B cell (primary cell): ENCODE measurements around the gene B4GALT1. TPM values are rescaled to one million over a fixed set of nuclear protein-coding genes. Genes with fewer than 3 reads are reported as not detected.

Experiments used
- ATAC-seq: fragments of 200-7000 bp; cut with Tn5 transposase; one replicate; pipeline ENCODE4 v1.10.0; 2021; ENCODE audit warnings: low read depth, mild to moderate bottlenecking, moderate number of reproducible peaks, moderate library complexity
- CTCF ChIA-PET: fragments of 350-600 bp; sonication (Branson Sonifier 250); formaldehyde crosslinking; loops from one replicate; lab custom pipeline; 2021; ENCODE audit warnings: antibody characterized with exemption, inconsistent platforms; lab: Charles Lee
- POLR2A ChIA-PET: fragments of 350-600 bp; sonication (Branson Sonifier 250); formaldehyde crosslinking; loops from one replicate; lab custom pipeline; 2021; ENCODE audit warnings: antibody characterized with exemption; lab: Charles Lee
- DNase-seq: peaks from one replicate; pipeline ENCODE4 v3.0.0; 2013
- H2AFZ ChIP-seq: 2 replicates; pipeline ENCODE4 v1.6.1; 2012; ENCODE audit warnings: mild to moderate bottlenecking, low read depth, low read length; ENCODE audit not compliant: insufficient read depth, poor library complexity, severe bottlenecking
- H3K27ac ChIP-seq, 2 donors: 1 replicate in 1 of 2; 2 replicates in 1 of 2; pipeline ENCODE4 v1.5.1; 2012 to 2013; ENCODE audit warnings: low read length in 2 of 2, mild to moderate bottlenecking in 2 of 2, moderate library complexity in 1 of 2
- H3K27me3 ChIP-seq, 4 experiments: fragments of 200-600 bp in 1 of 4; sonication (generic) in 1 of 4; replicated peaks in 1 of 4; 1 replicate in 2 of 4; 2 replicates in 2 of 4; pipeline versions ENCODE4 v1.6.1 to v1.7.0; 2013 to 2016; ENCODE audit warnings: low read length in 3 of 4, mild to moderate bottlenecking in 2 of 4, mixed read lengths in 1 of 4, moderate library complexity in 1 of 4; ENCODE audit not compliant: insufficient read depth in 4 of 4, control insufficient read depth in 3 of 4; ENCODE audit errors: control extremely low read depth in 1 of 4
- H3K36me3 ChIP-seq, 2 experiments: replicated peaks in 1 of 2; 1 replicate in 1 of 2; 2 replicates in 1 of 2; pipeline versions ENCODE4 v1.6.1 to v1.7.1; 2013; ENCODE audit warnings: low read length in 1 of 2; ENCODE audit not compliant: insufficient read depth in 2 of 2, control insufficient read depth in 1 of 2; ENCODE audit errors: control extremely low read depth in 1 of 2, extremely low read depth in 1 of 2
- H3K4me1 ChIP-seq, 2 donors: fragments of 200-600 bp in 1 of 2; sonication (generic) in 1 of 2; 1 replicate in 1 of 2; 2 replicates in 1 of 2; pipeline versions ENCODE4 v1.5.1 to v1.6.1; 2013 to 2017; ENCODE audit warnings: low read length in 2 of 2; ENCODE audit not compliant: control insufficient read depth in 2 of 2, insufficient read depth in 2 of 2
- H3K4me2 ChIP-seq: replicated peaks from 2 replicates; pipeline ENCODE3; 2012; ENCODE audit warnings: mild to moderate bottlenecking, low read depth, low read length; ENCODE audit not compliant: poor library complexity, severe bottlenecking
- H3K4me3 ChIP-seq, 5 experiments: fragments of 200-600 bp in 1 of 5; sonication (generic) in 1 of 5; 1 replicate in 3 of 5; 2 replicates in 2 of 5; pipeline versions ENCODE4 v1.5.1 to v1.7.0; 2011 to 2016; ENCODE audit warnings: low read length in 4 of 5, mild to moderate bottlenecking in 4 of 5, low read depth in 2 of 5, control low read depth in 1 of 5, moderate library complexity in 1 of 5; ENCODE audit not compliant: insufficient read depth in 1 of 5; ENCODE audit errors: control extremely low read depth in 1 of 5, extremely low read depth in 1 of 5
- H3K79me2 ChIP-seq: fragments of 200-600 bp; sonication (generic); one replicate; pipeline ENCODE4 v1.6.0; 2016; ENCODE audit warnings: low read length; ENCODE audit not compliant: control insufficient read depth, insufficient read depth
- H3K9ac ChIP-seq: fragments of 200-600 bp; sonication (generic); 2 replicates; pipeline ENCODE4 v1.6.1; 2017; ENCODE audit warnings: mild to moderate bottlenecking, low read length, moderate library complexity
- H3K9me3 ChIP-seq, 3 donors: one replicate each; pipeline versions ENCODE4 v1.6.1 to v1.7.1; 2013; ENCODE audit warnings: low read length in 2 of 3; ENCODE audit not compliant: control insufficient read depth in 2 of 3, insufficient read depth in 1 of 3; ENCODE audit errors: control extremely low read depth in 1 of 3
- H4K20me1 ChIP-seq: 2 replicates; pipeline ENCODE4 v1.6.0; 2012; ENCODE audit warnings: mild to moderate bottlenecking, low read length; ENCODE audit not compliant: insufficient read depth, control insufficient read depth, poor library complexity, severe bottlenecking
- H3K27ac Mint-ChIP-seq: one replicate; pipeline ENCODE4 v1.8.0; 2021; ENCODE audit warnings: mixed read lengths
- H3K27me3 Mint-ChIP-seq: one replicate; pipeline ENCODE4 v1.8.0; 2021; ENCODE audit warnings: mixed read lengths
- H3K4me1 Mint-ChIP-seq: one replicate; pipeline ENCODE4 v1.8.0; 2021; ENCODE audit warnings: mixed read lengths
- H3K4me3 Mint-ChIP-seq: one replicate; pipeline ENCODE4 v1.8.0; 2021; ENCODE audit warnings: mixed read lengths
- H3K9me3 Mint-ChIP-seq: one replicate; pipeline ENCODE4 v1.8.0; 2022; ENCODE audit warnings: mixed read lengths; ENCODE audit not compliant: insufficient read depth
- EZH2 ChIP-seq: IDR thresholded peaks from 2 replicates; pipeline ENCODE4 v1.6.1; 2012; ENCODE audit warnings: borderline replicate concordance, low read depth, mild to moderate bottlenecking, moderate library complexity, low read length; ENCODE audit not compliant: insufficient read depth, poor library complexity, severe bottlenecking
- WGBS: methylation state at CpG from one replicate; pipeline ENCODE4 v1.1.5; 2013; ENCODE audit warnings: missing lambda C conversion rate; ENCODE audit not compliant: insufficient coverage; 5-methylcytosine and 5-hydroxymethylcytosine counted together
- intact Hi-C: fragments of 100-400 bp; cut with micrococcal nuclease; formaldehyde crosslinking; loops from one replicate; pipeline ENCODE4 v1.10.0; 2022
- polyA plus RNA-seq: library from polyadenylated mRNA; depleted of rRNA; stranded (reverse); fragments of >200 nt; gene quantifications from 2 replicates; pipeline ENCODE4 v1.2.3, GENCODE V29; 2012
- total RNA-seq, 2 donors: library from RNA; stranded (reverse); fragments of 120-200 nt in 1 of 2; gene quantifications; 1 replicate in 1 of 2; 2 replicates in 1 of 2; pipeline versions ENCODE4 v1.2.3 to v1.2.4, GENCODE V29; 2013 to 2022
- TF ChIP-seq, protein P1 (sequence below): fragments of 200-600 bp; IDR thresholded peaks from one replicate; pipeline ENCODE4 v1.8.0; 2022; ENCODE audit warnings: antibody characterized with exemption, mild to moderate bottlenecking

The B4GALT1 gene
- total and polyA plus RNA-seq, 2 donors (not counting 1 experiment from before 2014, with no cell fraction given) = 49.2 to 201 TPM

- H3K9ac ChIP-seq = peak overlapping the region; percentile 64
- Mint-ChIP-seq H3K27me3 (no peaks in the 10 kb centered on the region), H3K4me1 (peaks cover 96% of the 10 kb centered on the region), H3K4me3 (peak overlapping the region; percentile 95), H3K9me3 (no peaks in the 10 kb centered on the region), H3K27ac (peak overlapping the region; percentile 93)
- intact Hi-C loops = loop anchor here (1.0 to 10.0 kb wide), 4 partner anchors 8 to 135 kb away; partner anchors contain the start of genes B4GALT1 and NFX1
- H3K9me3 ChIP-seq = no peaks in the 10 kb centered on the region
- H3K27ac ChIP-seq = peak overlapping the region; percentile 92 to 95
- ChIA-PET CTCF (interaction anchor here (0.6 to 3.8 kb wide), 12 partner anchors 8 to 105 kb away, joined by 3 to 23 read pairs (median 3); partner anchors contain the start of genes BAG1 and CHMP5), POLR2A (interaction anchor here (0.7 to 5.0 kb wide), 8 partner anchors 9 to 130 kb away, joined by 3 to 44 read pairs (median 4); partner anchors contain the start of gene NFX1)
- peaks cover 31% of the 10 kb centered on the region for H4K20me1 ChIP-seq
- no peak overlapping the region for H2AFZ ChIP-seq
- ATAC-seq (peak; percentile 53), DNase-seq (peak; percentile 81)
- H3K4me2 ChIP-seq = peak overlapping the region; percentile 95
- peaks cover 0 to 4% of the 10 kb centered on the region in 2 experiments for H3K36me3 ChIP-seq
- peaks cover 98 to 99% of the 10 kb centered on the region in 2 donors for H3K4me1 ChIP-seq
- 10% methylated on average over 1 of the region's 1 CpG for whole genome bisulfite sequencing
- H3K4me3 ChIP-seq = peak overlapping the region in 3 of 5 experiments; percentile 23 to 59 (median 35)
- TF ChIP-seq EZH2 = no peak
- TF ChIP-seq, protein P1, sequence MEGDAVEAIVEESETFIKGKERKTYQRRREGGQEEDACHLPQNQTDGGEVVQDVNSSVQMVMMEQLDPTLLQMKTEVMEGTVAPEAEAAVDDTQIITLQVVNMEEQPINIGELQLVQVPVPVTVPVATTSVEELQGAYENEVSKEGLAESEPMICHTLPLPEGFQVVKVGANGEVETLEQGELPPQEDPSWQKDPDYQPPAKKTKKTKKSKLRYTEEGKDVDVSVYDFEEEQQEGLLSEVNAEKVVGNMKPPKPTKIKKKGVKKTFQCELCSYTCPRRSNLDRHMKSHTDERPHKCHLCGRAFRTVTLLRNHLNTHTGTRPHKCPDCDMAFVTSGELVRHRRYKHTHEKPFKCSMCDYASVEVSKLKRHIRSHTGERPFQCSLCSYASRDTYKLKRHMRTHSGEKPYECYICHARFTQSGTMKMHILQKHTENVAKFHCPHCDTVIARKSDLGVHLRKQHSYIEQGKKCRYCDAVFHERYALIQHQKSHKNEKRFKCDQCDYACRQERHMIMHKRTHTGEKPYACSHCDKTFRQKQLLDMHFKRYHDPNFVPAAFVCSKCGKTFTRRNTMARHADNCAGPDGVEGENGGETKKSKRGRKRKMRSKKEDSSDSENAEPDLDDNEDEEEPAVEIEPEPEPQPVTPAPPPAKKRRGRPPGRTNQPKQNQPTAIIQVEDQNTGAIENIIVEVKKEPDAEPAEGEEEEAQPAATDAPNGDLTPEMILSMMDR = no peak
- H3K79me2 ChIP-seq = peaks cover 100% of the 10 kb centered on the region
- no peaks in the 10 kb centered on the region for H3K27me3 ChIP-seq
These were observed 7.4 kb downstream of the B4GALT1 start for GRCh38 chr9:33159777-33160127.
